Measurements from ENCODE around the gene EPS8L3. TPM values are rescaled to one million over a fixed set of nuclear protein-coding genes. Genes with fewer than 3 reads are reported as not detected.
"Not testable (repeated sequence)": the region's sequence is repeated elsewhere in the genome, so short reads cannot be mapped to it uniquely, and the experiment has no call there.

Gene EPS8L3
- total RNA-seq, 3 donors from 2014 or later (not counting 1 experiment from before 2014, with no cell fraction given), result 0.47 TPM; not detected in 2

GRCh38 chr1:109800291-109800690, 36.6 kb upstream of the EPS8L3 start:
- no peak for TF ChIP-seq CTCF (IDR thresholded peaks at IDR 0.05)
- Mint-ChIP-seq H3K4me3 (peak overlapping the region; percentile 53), H3K4me1 (peaks cover 48 to 54% of the 10 kb centered on the region in 2 donors), H3K9me3 (no peaks in the 10 kb centered on the region), H3K36me3 (no peaks in the 10 kb centered on the region), H3K27ac (no peak overlapping the region), H3K27me3 (ENCODE audit: low read depth in 2 of 2) (peaks cover 14 to 21% of the 10 kb centered on the region in 2 donors)
- Histone ChIP-seq H3K27ac (ENCODE audit: low read length) (no peak overlapping the region), H3K4me3 (ENCODE audit: low read length) (no peak overlapping the region), H3K9me3 (ENCODE audit: control insufficient read depth, insufficient read depth, low read length) (no peaks in the 10 kb centered on the region), H3K4me1 (ENCODE audit: control insufficient read depth, insufficient read depth, low read length) (peaks cover 56% of the 10 kb centered on the region), H3K27me3 (ENCODE audit: control insufficient read depth, insufficient read depth, low read length) (peaks cover 15% of the 10 kb centered on the region), H3K36me3 (ENCODE audit: control insufficient read depth, insufficient read depth, low read length) (no peaks in the 10 kb centered on the region)
- DNase-seq (no peak), ATAC-seq (no peak)
- intact Hi-C loops (cut with micrococcal nuclease), result loop anchor here (5.0 kb wide), 1 partner anchor 112 kb away; the partner anchor contains the start of gene CSF1

- peaks cover 11% of the 10 kb centered on the region for H3K27me3 ChIP-seq (ENCODE audit: control insufficient read depth, insufficient read depth, low read length)
- no peaks in the 10 kb centered on the region for H3K9me3 Mint-ChIP-seq
- peak overlapping the region in 1 of 2 donors; percentile 52 for H3K27ac Mint-ChIP-seq
- H3K27ac ChIP-seq (ENCODE audit: low read length), result no peak overlapping the region
- no peak overlapping the region for H3K4me3 Mint-ChIP-seq
- no peak overlapping the region for H3K4me3 ChIP-seq (ENCODE audit: low read length)
- no peak for TF ChIP-seq CTCF (IDR thresholded peaks at IDR 0.05)
- WGBS (ENCODE audit: insufficient coverage), result 57% methylated on average over 1 of the region's 1 CpG
- H3K4me1 Mint-ChIP-seq, result peaks cover 50 to 56% of the 10 kb centered on the region in 2 donors
- no peaks in the 10 kb centered on the region for H3K9me3 ChIP-seq (ENCODE audit: control insufficient read depth, insufficient read depth, low read length)
- intact Hi-C loops (cut with micrococcal nuclease), result no loop called here
- peaks cover 14 to 23% of the 10 kb centered on the region in 2 donors for H3K27me3 Mint-ChIP-seq (ENCODE audit: low read depth in 2 of 2)
- DNase-seq (no peak), ATAC-seq (no peak)
- no peaks in the 10 kb centered on the region for H3K36me3 Mint-ChIP-seq
- H3K4me1 ChIP-seq (ENCODE audit: control insufficient read depth, insufficient read depth, low read length), result peaks cover 58% of the 10 kb centered on the region
- H3K36me3 ChIP-seq (ENCODE audit: control insufficient read depth, insufficient read depth, low read length), result no peaks in the 10 kb centered on the region
Observed at GRCh38 chr1:109799445-109799844, 35.7 kb upstream of the EPS8L3 start.

- Mint-ChIP-seq H3K27me3 (ENCODE audit: low read depth in 2 of 2) (peaks cover 14 to 17% of the 10 kb centered on the region in 2 donors), H3K27ac (peak overlapping the region in 1 of 2 donors; percentile 77), H3K4me1 (peaks cover 51 to 58% of the 10 kb centered on the region in 2 donors)
- H3K9me3 Mint-ChIP-seq; H3K27me3 ChIP-seq (ENCODE audit: control insufficient read depth, insufficient read depth, low read length); H3K36me3 Mint-ChIP-seq; ATAC-seq; H3K4me3 ChIP-seq (ENCODE audit: low read length); H3K9me3 ChIP-seq (ENCODE audit: control insufficient read depth, insufficient read depth, low read length); H3K27ac ChIP-seq (ENCODE audit: low read length); DNase-seq; intact Hi-C loops (cut with micrococcal nuclease); H3K4me3 Mint-ChIP-seq; H3K36me3 ChIP-seq (ENCODE audit: control insufficient read depth, insufficient read depth, low read length): not testable (repeated sequence)
- H3K4me1 ChIP-seq (ENCODE audit: control insufficient read depth, insufficient read depth, low read length), result peaks cover 56% of the 10 kb centered on the region
- 91% methylated on average over 5 of the region's 5 CpGs for WGBS (ENCODE audit: insufficient coverage)
Observed at GRCh38 chr1:109797303-109797595, 33.5 kb upstream of the EPS8L3 start.

GRCh38 chr1:109796484-109797302, 33.0 kb upstream of the EPS8L3 start:
- ATAC-seq (no peak), DNase-seq (no peak)
- Histone ChIP-seq H3K36me3 (ENCODE audit: control insufficient read depth, insufficient read depth, low read length) (no peaks in the 10 kb centered on the region), H3K27me3 (ENCODE audit: control insufficient read depth, insufficient read depth, low read length) (peaks cover 7% of the 10 kb centered on the region), H3K9me3 (ENCODE audit: control insufficient read depth, insufficient read depth, low read length) (no peaks in the 10 kb centered on the region), H3K4me1 (ENCODE audit: control insufficient read depth, insufficient read depth, low read length) (peaks cover 56% of the 10 kb centered on the region), H3K27ac (ENCODE audit: low read length) (no peak overlapping the region), H3K4me3 (ENCODE audit: low read length) (no peak overlapping the region)
- intact Hi-C loops (cut with micrococcal nuclease), result no loop called here
- TF ChIP-seq CTCF (IDR thresholded peaks at IDR 0.05), result no peak
- H3K27ac Mint-ChIP-seq, result peak overlapping the region in 1 of 2 donors; percentile 77
- H3K4me1 Mint-ChIP-seq, result peaks cover 48 to 52% of the 10 kb centered on the region in 2 donors
- 89% methylated on average over 7 of the region's 7 CpGs for WGBS (ENCODE audit: insufficient coverage)
- peaks cover 14 to 17% of the 10 kb centered on the region in 2 donors for H3K27me3 Mint-ChIP-seq (ENCODE audit: low read depth in 2 of 2)
- no peaks in the 10 kb centered on the region for H3K36me3 Mint-ChIP-seq
- H3K4me3 Mint-ChIP-seq, result no peak overlapping the region
- H3K9me3 Mint-ChIP-seq, result no peaks in the 10 kb centered on the region

All from natural killer cell (primary cell).